Activated T-cell treated with anti-CD3 and anti-CD28 coated beads, Interleukin-2, amount 50 U/mL, for 4 hours (primary cell): Measurements from ENCODE around the gene NLGN2. TPM values are rescaled to one million over a fixed set of nuclear protein-coding genes. Genes with fewer than 3 reads are reported as not detected.

Experiments
- ATAC-seq, 2 donors: fragments of 200-7000 bp; cut with Tn5 transposase; one replicate each; pipeline ENCODE4 v1.10.0; 2021
- DNase-seq: peaks from one replicate; pipeline ENCODE4 v3.0.0-alpha.2; 2020
- H3K27me3 Mint-ChIP-seq: one replicate; pipeline ENCODE4 v1.8.0; 2021; ENCODE audit warnings: low read depth, mixed read lengths
- H3K36me3 Mint-ChIP-seq: one replicate; pipeline ENCODE4 v1.8.0; 2022; ENCODE audit warnings: mixed read lengths; ENCODE audit not compliant: insufficient read depth
- H3K4me1 Mint-ChIP-seq: one replicate; pipeline ENCODE4 v1.8.0; 2021; ENCODE audit warnings: low read depth, mixed read lengths
- H3K4me3 Mint-ChIP-seq: one replicate; pipeline ENCODE4 v1.8.0; 2021; ENCODE audit warnings: mild to moderate bottlenecking, moderate library complexity, mixed read lengths
- H3K9me3 Mint-ChIP-seq: one replicate; pipeline ENCODE4 v1.8.0; 2021; ENCODE audit warnings: mixed read lengths
- total RNA-seq, 3 donors: library from RNA; stranded (reverse); gene quantifications; one replicate each; pipeline ENCODE4 v1.2.1, GENCODE V29; 2021

The NLGN2 gene
- total RNA-seq, 3 donors from 2014 or later = 4.9 to 6.4 (median 5.9) TPM

- ATAC-seq (no peak), DNase-seq (no peak)
- Mint-ChIP-seq H3K4me1 (peaks cover 20% of the 10 kb centered on the region), H3K27me3 (no peaks in the 10 kb centered on the region), H3K9me3 (no peaks in the 10 kb centered on the region), H3K36me3 (no peaks in the 10 kb centered on the region), H3K4me3 (no peak overlapping the region)
Observed at GRCh38 chr17:7467498-7467897, 59.9 kb downstream of the NLGN2 start.

GRCh38 chr17:7468290-7468689, 60.6 kb downstream of the NLGN2 start:
- ATAC-seq (no peak), DNase-seq (no peak)
- H3K36me3 Mint-ChIP-seq = no peaks in the 10 kb centered on the region
- peaks cover 20% of the 10 kb centered on the region for H3K4me1 Mint-ChIP-seq
- H3K4me3 Mint-ChIP-seq = no peak overlapping the region
- no peaks in the 10 kb centered on the region for H3K9me3 Mint-ChIP-seq
- no peaks in the 10 kb centered on the region for H3K27me3 Mint-ChIP-seq

GRCh38 chr17:7468804-7469389, 61.3 kb downstream of the NLGN2 start:
- no peaks in the 10 kb centered on the region for H3K36me3 Mint-ChIP-seq
- no peaks in the 10 kb centered on the region for H3K9me3 Mint-ChIP-seq
- H3K4me3 Mint-ChIP-seq = no peak overlapping the region
- peaks cover 24% of the 10 kb centered on the region for H3K4me1 Mint-ChIP-seq
- no peak for ATAC-seq
- DNase-seq = no peak
- H3K27me3 Mint-ChIP-seq = no peaks in the 10 kb centered on the region

Other genes starting within 250 kb of the NLGN2 start
- gene ASGR1, start 228.5 kb upstream of the NLGN2 start, total RNA-seq = 1 to 10 TPM in 2 of 3 donors, under 1 TPM in 1; 0.63 to 1.3 (median 1.1) TPM
- 1 to 10 TPM; 4.2 to 6.5 (median 5.7) TPM for gene DLG4, start 188.0 kb upstream of the NLGN2 start, total RNA-seq
- 100 to 1,000 TPM; 161 to 222 (median 174) TPM for gene ACADVL, start 187.9 kb upstream of the NLGN2 start, total RNA-seq
- gene DVL2, start 173.3 kb upstream of the NLGN2 start, total RNA-seq = 10 to 100 TPM; 62.9 to 65.3 (median 63.2) TPM
- gene PHF23, start 168.4 kb upstream of the NLGN2 start, total RNA-seq = 10 to 100 TPM; 42.6 to 47.6 (median 43.0) TPM
- 100 to 1,000 TPM; 114 to 136 (median 133) TPM for gene GABARAP, start 165.4 kb upstream of the NLGN2 start, total RNA-seq
- 100 to 1,000 TPM; 190 to 210 (median 196) TPM for gene CTDNEP1, start 156.1 kb upstream of the NLGN2 start, total RNA-seq
- 100 to 1,000 TPM; 107 to 138 (median 117) TPM for gene ELP5, start 155.6 kb upstream of the NLGN2 start, total RNA-seq
- 1 to 10 TPM in 2 of 3 donors, under 1 TPM in 1; 0.65 to 1.8 (median 1.7) TPM for gene CLDN7, start 145.4 kb upstream of the NLGN2 start, total RNA-seq
- gene SLC2A4, start 126.1 kb upstream of the NLGN2 start, total RNA-seq = under 1 TPM; 0.16 to 0.58 (median 0.24) TPM
- gene YBX2, start 113.2 kb upstream of the NLGN2 start, total RNA-seq = under 1 TPM in 1 of 3 donors, not detected in 2; 0.18 TPM
- gene EIF5A, start 100.2 kb upstream of the NLGN2 start, total RNA-seq = 1,000 to 10,000 TPM; 1,821 to 1,965 (median 1,822) TPM
- 10 to 100 TPM; 80.6 to 92.8 (median 87.1) TPM for gene GPS2, start 92.5 kb upstream of the NLGN2 start, total RNA-seq
- 10 to 100 TPM; 73.1 to 88.0 (median 82.4) TPM for gene NEURL4, start 78.5 kb upstream of the NLGN2 start, total RNA-seq
- 100 to 1,000 TPM; 119 to 126 (median 123) TPM for gene ACAP1, start 71.3 kb upstream of the NLGN2 start, total RNA-seq
- gene KCTD11, start 55.7 kb upstream of the NLGN2 start, total RNA-seq = 1 to 10 TPM; 1.6 to 2.3 (median 1.6) TPM
- gene TMEM95, start 52.7 kb upstream of the NLGN2 start, total RNA-seq = not detected
- gene TNK1, start 26.8 kb upstream of the NLGN2 start, total RNA-seq = 1 to 10 TPM; 5.6 to 7.4 (median 6.0) TPM
- 10 to 100 TPM; 67.7 to 69.1 (median 68.9) TPM for gene PLSCR3, start 13.3 kb upstream of the NLGN2 start, total RNA-seq
- 10 to 100 TPM; 29.9 to 33.4 (median 32.0) TPM for gene TMEM256, start 3.7 kb upstream of the NLGN2 start, total RNA-seq
- gene SPEM1, start 12.5 kb downstream of the NLGN2 start, total RNA-seq = not detected
- gene SPEM2, start 17.8 kb downstream of the NLGN2 start, total RNA-seq = not detected
- gene SPEM3, start 21.0 kb downstream of the NLGN2 start, total RNA-seq = not detected
- 10 to 100 TPM; 11.8 to 13.9 (median 12.0) TPM for gene TMEM102, start 27.6 kb downstream of the NLGN2 start, total RNA-seq
- gene FGF11, start 31.7 kb downstream of the NLGN2 start, total RNA-seq = under 1 TPM; 0.19 to 0.32 (median 0.28) TPM
- gene CHRNB1, start 37.2 kb downstream of the NLGN2 start, total RNA-seq = 1 to 10 TPM; 3.9 to 4.6 (median 4.3) TPM
- 10 to 100 TPM; 16.0 to 18.0 (median 17.5) TPM for gene ZBTB4, start 71.8 kb downstream of the NLGN2 start, total RNA-seq
- gene SLC35G6, start 73.6 kb downstream of the NLGN2 start, total RNA-seq = not detected
- gene POLR2A, start 76.5 kb downstream of the NLGN2 start, total RNA-seq = 100 to 1,000 TPM; 184 to 188 (median 188) TPM
- gene TNFSF12, start 141.2 kb downstream of the NLGN2 start, total RNA-seq = 1 to 10 TPM; 4.6 to 6.5 (median 6.1) TPM
- 1 to 10 TPM in 2 of 3 donors, under 1 TPM in 1; 0.98 to 1.4 (median 1.3) TPM for gene TNFSF13, start 150.9 kb downstream of the NLGN2 start, total RNA-seq
- gene SENP3, start 154.1 kb downstream of the NLGN2 start, total RNA-seq = 100 to 1,000 TPM; 138 to 153 (median 146) TPM
- gene CD68, start 171.8 kb downstream of the NLGN2 start, total RNA-seq = 1 to 10 TPM; 4.8 to 5.3 (median 4.9) TPM
- gene MPDU1, start 176.0 kb downstream of the NLGN2 start, total RNA-seq = 100 to 1,000 TPM; 110 to 134 (median 114) TPM
- gene SOX15, start 182.2 kb downstream of the NLGN2 start, total RNA-seq = under 1 TPM; 0.20 to 0.38 (median 0.24) TPM
- 10 to 100 TPM; 53.7 to 57.6 (median 54.2) TPM for gene FXR2, start 207.1 kb downstream of the NLGN2 start, total RNA-seq
- 10 to 100 TPM; 14.9 to 18.1 (median 16.8) TPM for gene SAT2, start 220.0 kb downstream of the NLGN2 start, total RNA-seq
- gene SHBG, start 222.3 kb downstream of the NLGN2 start, total RNA-seq = not detected
- gene ATP1B2, start 243.1 kb downstream of the NLGN2 start, total RNA-seq = under 1 TPM; 0.10 to 0.24 (median 0.13) TPM